Raji (cell line): ENCODE measurements around the gene SULT2B1.

Experiments used
- POLR2A ChIP-seq: IDR thresholded peaks from 2 replicates; pipeline ENCODE4 v1.6.1; 2011; ENCODE audit warnings: low read depth, low read length, control low read depth; ENCODE audit not compliant: insufficient read depth

Gene SULT2B1

DNA sequence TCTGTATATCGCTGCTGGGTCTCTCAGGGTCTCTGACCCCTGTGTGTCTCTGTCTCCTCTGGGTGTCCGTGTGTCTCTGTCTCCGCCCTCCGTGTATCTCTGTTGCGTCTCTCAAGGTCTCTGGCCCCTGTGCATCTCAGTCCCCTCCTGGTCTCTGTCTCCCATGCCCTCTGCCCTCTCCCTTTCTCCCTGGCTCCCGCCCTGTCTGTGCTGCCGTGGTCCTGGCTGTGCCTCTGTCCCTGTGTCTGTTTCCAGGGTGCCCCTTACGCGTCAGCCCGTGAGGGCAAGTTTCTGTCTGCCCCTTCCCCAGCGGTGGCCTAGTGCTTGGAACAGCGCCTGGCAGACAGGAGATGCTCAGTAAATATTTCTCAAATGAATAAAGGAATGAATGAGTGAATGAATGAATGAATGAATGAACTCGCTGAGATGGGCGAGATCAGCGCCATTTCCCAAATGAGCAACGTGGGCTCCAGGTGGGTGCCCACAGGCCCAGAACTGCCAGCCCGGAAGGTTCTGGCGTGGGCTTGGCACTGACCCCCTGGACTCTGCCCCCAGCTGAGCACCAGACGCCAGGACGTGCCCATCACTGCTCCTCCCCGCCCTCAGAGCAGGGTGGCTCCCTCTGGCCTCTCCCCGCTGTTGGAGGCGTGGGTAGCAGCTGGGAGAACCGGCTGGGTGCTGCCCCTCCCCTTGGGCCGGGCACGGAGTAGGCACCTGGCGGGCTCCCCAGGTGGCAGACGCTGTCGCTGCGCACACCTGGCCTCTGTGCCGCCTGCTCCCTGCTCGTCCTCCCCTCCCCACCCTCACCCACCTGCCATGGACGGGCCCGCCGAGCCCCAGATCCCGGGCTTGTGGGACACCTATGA lies at the start of gene SULT2B1:
Gene SULT2B1 (plus strand): TSS at position 736 of the 866 bp plus-strand sequence. CDS start 81 bp downstream, at position 817.
- no peak for TF ChIP-seq POLR2A

DNA sequence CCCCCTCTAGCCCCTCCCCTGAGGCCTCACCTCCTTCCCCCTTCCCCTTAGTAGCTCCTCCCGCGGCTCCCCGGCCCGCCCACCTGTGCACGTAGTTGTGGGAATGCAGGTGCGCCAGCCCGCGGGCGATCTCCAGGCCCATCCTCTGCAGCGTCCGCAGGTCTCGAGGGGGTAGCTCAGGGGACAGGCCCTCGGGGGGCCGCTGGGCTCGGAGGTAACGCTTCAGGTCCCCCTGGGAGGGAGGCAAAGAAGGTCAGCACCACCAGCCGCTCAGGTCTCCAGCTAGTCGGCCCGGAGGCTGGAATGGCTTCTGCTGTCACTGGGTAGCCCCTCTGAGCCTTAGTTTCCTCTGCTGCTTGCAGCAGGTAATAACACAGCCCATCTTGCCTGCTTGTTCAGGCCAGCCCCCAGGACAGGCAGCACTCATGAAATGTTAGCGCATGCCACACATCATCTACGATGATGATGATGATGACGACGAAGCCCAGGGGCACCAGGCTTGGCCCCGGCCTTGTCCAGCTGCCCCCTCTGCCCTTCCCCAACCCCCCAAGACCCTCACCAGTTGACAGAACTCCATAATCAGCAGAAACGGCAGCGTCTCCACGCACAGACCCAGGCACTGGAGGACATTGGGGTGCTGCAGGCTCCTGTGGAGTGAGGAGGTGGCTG lies 49.5 kb upstream of the SULT2B1 start:
- TF ChIP-seq POLR2A = 0 out of 2 replicates have a peak, but pooled peaks have one; percentile 31

DNA sequence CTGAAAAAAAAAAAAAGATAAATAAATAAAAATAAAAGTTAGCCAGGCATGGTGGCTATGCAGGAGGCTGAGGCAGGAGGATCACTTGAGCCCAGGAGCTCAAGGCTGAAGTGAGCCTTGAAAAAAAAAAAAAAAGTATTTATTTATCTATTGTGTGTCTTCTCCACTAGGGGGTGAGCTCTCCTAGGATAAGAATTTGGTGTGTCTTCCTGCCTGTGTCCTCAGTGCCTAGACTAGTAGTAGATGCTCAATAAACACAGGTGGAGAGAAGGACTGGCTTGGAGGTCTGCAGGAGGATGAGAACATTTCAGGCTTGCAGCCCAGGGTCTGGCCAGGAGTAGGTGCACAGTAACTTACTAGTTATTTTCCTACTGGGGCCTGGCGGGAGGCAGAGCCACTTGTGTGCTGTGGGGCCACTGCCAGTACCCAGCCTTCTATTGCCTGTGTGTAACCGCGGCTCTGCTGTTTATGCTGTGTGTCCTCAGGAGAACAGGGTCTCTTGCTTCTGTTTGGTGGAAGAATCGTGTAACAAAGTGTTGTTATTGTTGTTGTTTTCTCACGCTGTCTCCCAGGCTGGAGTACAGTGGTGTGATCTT lies 45.7 kb upstream of the SULT2B1 start:
- TF ChIP-seq POLR2A = no peak

DNA sequence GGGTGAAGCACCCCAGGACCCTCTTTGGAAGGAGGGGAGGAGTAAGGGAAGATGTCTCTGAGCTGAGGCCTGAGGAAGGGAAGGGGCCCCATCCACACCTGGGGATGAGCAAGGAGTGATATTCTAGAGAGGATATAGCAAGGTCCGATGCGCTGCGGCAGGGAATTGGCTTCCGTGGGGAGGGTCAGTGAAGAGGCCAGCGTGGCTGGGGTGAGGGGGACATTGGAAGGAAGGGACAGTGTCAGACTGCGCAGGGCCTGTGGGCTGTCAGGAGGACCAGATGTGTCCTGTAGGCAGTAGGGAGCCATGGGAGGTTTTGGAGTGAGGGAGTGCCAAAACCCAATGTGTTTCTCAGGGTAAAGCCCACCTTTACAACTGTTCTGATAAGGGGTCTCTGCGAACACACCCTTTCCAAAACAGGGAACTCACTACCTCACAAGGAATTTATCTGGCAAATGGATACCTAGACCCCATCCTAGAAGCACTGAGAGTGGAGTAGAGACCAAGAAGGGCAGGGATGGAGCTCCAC lies 44.0 kb upstream of the SULT2B1 start:
- no peak for TF ChIP-seq POLR2A

DNA sequence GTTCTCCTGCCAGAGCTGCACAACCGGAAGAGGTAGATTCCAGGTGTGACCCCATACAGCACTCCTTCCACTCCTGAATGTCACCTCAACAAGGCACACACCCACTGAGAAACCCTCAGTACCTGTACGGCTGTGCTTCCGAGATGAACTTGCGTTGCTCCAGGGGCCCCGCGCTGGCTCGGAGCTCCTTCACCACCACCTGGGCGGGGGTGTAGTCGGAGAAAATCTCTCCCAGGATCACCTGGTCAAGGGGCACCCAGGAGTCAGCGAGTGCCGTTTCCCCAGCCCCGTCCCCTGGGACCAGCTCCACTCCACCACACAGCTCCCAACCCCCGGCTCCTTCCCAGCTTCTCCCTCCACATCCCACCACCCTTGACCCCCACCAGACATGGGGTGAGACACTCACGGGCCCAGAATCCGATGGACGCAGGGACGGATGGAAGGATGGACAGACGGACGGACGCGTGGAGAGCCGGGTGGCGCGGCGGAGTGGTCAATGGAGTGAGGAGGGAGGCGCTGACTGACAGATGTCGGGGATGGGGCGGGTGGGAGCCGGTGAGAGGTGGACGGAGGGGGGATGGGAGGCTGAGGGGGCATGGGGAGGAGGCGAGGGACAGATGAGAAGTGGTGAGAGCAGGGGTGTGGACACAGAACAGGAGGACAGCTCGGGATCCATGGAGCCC lies 43.1 kb upstream of the SULT2B1 start:
- no peak for TF ChIP-seq POLR2A

DNA sequence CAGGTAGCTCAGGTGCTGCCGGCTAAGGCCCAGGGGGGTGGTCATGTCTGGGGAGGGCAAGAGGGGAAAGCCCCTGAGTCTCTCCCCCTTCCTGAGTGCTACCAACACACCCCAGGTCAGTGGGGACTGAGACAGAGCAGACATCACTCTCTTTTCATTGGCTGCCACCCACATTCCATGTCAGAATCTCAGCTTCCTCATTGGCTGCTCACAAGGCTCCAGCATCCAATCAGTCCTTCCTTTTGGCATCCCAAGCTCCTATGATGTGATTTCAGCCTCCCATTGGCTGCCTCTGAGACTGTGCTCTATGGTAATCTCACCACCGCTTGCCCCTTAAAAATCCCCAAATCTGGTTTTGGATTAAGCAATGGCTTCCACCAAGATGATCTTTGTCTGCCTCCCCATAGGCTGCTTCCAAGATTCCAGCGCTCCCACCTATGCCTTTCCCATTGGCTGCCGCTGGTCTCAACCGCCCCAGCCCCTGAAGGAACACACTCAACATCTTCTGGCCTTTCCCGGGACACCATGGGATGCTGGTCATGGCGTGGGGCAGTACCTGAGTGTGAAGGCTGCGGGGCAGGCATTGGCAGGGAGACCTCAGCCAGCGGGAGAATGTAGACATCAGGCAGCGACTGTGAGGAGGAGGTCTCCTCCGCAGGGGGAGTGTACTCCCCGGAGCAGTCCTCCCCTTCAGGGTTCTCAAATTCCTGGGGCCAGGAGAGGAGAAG lies 42.3 kb upstream of the SULT2B1 start:
- TF ChIP-seq POLR2A = no peak

DNA sequence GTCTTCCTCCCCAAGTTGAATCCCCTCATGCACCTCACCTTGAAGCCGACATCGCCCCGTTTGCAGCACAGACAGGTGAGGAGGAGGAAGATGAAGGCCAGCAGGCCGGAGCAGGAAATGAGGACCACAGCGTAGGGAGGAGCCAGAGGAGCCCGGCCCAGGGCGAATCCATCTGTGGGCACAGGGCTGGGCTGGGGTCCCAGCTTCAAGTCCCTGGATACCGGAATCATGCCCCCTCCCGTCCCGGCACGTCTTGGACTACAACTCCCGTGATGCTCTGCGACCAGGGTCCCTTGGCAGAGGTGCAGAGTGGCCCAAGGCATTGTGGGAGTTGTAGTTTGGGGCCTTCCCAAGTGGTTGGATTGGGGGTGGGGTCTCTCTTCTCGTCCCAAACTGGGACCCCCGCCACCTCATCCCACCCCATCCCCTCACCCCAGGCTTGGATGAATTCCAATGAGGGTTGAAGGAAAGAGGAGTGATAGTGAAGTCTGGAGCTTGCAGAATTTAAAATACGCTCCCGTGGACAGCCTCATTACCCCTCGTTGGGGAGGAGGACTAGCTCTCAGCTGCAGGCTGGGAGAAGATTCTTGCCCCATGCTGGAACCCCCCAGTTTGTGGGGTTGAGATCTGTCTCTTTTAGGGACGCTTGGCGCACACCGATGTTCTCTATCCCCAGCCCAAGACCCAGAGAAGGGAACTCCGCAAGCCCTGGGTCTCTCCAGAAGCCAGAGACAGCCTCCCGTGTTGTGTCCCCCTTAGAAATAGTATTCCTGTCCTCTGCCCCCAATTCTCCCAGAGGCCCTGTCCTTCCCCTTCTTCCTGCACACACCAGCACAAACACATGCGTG lies 41.3 kb upstream of the SULT2B1 start:
- no peak for TF ChIP-seq POLR2A

DNA sequence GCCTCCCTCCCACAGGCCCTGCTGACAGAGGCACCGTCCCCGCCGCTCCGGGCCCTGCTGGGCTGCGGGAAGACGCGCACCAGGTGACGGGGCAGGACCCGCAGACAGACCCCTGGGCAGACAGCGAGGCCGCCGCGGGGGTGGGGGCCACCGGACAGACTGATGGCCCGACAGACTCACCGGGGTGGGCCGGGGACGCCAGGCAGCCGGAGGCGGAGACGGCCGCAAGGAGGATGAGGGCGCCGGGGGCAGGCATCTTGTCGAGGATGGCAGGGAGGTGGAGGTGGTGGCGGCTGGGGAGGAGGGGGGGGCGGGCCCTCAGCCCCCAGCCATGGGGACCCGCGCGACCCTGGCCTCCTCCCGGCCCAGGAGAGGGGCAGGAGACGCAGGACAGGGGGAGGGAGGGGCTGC lies 40.6 kb upstream of the SULT2B1 start:
- TF ChIP-seq POLR2A = no peak

DNA sequence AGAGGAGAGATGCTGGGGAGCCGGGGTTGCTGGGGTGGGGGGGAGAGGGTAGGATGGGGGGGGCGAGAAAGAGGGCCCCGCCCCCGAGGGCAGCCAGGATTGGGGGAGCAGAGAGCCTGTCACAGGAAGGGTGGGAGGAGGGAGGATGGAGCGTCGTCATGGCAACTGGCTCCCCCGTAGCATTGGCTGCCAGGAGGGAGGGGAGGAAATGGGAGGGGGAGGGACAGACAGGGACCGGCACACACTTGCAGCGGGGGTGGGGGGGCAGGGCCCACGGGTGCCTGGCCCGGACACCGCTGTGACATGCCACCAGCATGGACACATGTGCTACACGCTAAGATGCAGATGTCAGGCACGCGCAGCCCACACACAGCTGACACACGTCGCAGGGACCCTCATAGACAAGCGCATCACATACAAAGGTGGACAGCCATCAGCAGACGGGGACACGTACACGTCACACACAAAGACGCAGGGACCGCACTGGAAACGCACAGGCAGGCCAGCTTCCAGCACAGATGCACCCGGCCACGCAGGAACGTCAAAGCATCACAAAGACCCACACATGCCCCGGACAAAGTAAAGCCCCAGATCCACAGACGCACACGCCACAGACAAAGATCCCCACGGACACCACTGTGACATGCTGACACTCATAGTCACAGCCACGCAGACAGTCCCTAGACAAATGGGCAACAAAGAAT lies 40.0 kb upstream of the SULT2B1 start, which contains the start of gene LMTK3:
Gene LMTK3 (minus strand): TSS at position 36 of the 704 bp plus-strand sequence. CDS start 259 bp downstream, outside the sequence.
- TF ChIP-seq POLR2A = no peak

DNA sequence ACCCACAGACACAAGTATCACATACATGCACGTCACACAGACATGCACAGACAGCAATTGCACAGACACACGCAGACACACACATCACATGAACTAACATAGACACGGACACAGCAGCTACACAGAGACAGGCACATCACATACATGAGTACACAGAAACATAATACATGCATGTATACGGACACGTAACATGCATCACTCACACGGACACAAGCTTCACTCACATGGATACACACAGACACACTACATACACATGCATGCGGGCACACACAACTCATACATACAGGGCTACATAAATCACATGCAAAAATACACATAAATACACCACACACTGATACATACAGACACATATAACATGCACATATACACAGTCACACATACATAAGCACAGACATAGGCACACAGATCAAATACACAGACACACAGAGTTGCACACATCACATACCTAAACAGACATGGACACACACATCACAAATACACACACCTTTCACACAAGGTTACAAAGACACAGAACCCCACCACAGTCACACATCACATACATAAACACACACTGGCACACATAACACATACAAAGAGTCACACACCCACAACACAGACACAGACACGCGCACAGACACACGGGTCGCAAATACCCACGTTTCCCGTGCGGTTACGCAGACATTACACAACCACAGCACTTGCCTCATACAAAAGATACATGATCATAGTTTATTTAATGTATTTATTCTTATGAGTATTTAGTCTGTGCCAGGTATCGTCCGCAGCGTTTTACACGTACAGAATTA lies 39.3 kb upstream of the SULT2B1 start:
- no peak for TF ChIP-seq POLR2A

DNA sequence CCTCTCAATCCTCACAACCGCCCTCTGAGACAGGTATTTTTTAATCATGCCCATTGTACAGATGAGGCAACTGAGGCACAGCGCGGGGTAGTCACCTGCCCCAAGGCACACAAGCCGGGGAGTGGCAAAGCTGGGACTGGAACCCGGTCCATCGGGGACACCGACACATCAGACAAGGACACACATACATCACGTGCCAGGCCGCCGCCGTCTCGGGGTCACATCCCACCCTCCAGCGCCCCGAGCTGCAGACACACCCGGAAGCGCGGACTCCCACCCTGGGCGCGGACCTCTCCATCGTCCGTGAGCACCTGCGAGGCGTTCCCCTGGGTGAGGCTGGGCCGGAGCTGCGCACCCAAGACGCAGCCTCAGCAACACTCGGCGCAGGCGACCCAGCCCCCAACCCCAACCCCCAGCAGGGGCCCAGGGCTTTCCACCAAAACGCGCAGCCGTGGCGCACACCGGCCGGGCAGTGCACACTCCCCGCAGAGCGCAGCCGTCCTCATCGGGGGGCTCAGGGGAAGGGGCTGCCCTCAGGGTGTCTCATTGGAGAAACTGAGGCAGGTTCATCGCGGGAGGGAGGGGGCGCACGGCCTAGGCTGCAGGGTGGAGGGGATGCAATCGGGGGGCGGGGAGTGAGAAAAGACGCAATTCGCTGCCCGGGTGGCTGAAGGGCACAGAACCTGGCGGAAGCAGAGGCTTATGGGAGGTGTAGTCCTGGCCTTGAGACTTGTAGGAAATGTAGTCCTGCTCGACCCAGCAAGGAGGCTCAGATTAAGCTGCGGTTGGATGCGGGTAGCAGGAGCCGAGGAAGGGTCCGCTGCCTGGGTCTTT lies 38.5 kb upstream of the SULT2B1 start:
- TF ChIP-seq POLR2A = no peak; the same call in 1 of the 2 replicates
